ENCODE results near the gene S100Z.

GRCh38 chr5:76944638-76945037 is 94.8 kb downstream of the S100Z start:
- TF ChIP-seq EZH2 (IDR thresholded peaks at IDR 0.05) (no peak), POLR2AphosphoS5 (IDR thresholded peaks at IDR 0.05; ENCODE audit: borderline replicate concordance, low read depth, low read length) (no peak), FOXP2 (optimal IDR thresholded peaks at IDR 0.05; ENCODE audit: control extremely low read depth, extremely low read length, insufficient read depth) (no peak)

Measured in SK-N-MC (cell line).